Measurements from ENCODE around the gene OR2C3. TPM values are rescaled to one million over a fixed set of nuclear protein-coding genes. Genes with fewer than 3 reads are reported as not detected.

Gene OR2C3
- total RNA-seq, 1 experiment from 2014 or later, result not detected

GRCh38 chr1:247475793-247476192, 60.4 kb downstream of the OR2C3 start:
- no peak overlapping the region for H3K4me3 ChIP-seq (replicated peaks in 1 of 2; ENCODE audit: low read depth in 1 of 2, low read length in 2 of 2)
- H2AFZ ChIP-seq (ENCODE audit: low read depth, low read length, poor library complexity, severe bottlenecking), result no peak overlapping the region
- BruUV-seq (replicated peaks), result no TSS peak
- ATAC-seq, result no peak
- no peaks in the 10 kb centered on the region for H3K4me1 ChIP-seq (ENCODE audit: control insufficient read depth in 1 of 2, insufficient read depth in 2 of 2, low read length in 2 of 2)
- intact Hi-C loops (cut with micrococcal nuclease), result no loop called here
- no peak overlapping the region for H3K27ac ChIP-seq (ENCODE audit: low read depth, low read length)
- no peak for DNase-seq (ENCODE audit: low read depth, low spot score)
- no peaks in the 10 kb centered on the region for H3K9me3 ChIP-seq (ENCODE audit: control insufficient read depth in 1 of 2, insufficient read depth in 1 of 2, low read depth in 1 of 2, low read length in 2 of 2)
- POLR2A ChIA-PET, result no interaction called here
- H4K20me1 ChIP-seq (ENCODE audit: insufficient read depth), result no peaks in the 10 kb centered on the region
- H3K4me2 ChIP-seq (ENCODE audit: low read length), result no peak overlapping the region
- CTCF ChIA-PET, result no interaction called here
- RAD21 ChIA-PET (ENCODE audit: low non-redundant PET in 1 of 2, low total read pairs in 2 of 2, uncharacterized antibody in 2 of 2, unreplicated experiment in 2 of 2), result no interaction called here
- H3K27me3 ChIP-seq (ENCODE audit: insufficient read depth, low read length), result no peaks in the 10 kb centered on the region
- H3K9me2 ChIP-seq (ENCODE audit: insufficient read depth), result no peaks in the 10 kb centered on the region
- H3K36me3 ChIP-seq (ENCODE audit: control insufficient read depth in 1 of 2, insufficient read depth in 2 of 2, low read length in 2 of 2), result no peaks in the 10 kb centered on the region
- no peaks in the 10 kb centered on the region for H3K79me2 ChIP-seq (ENCODE audit: insufficient read depth, low read length)
- H3K9ac ChIP-seq (ENCODE audit: low read length), result no peak overlapping the region
- TF ChIP-seq SP1 (IDR thresholded peaks at IDR 0.05; ENCODE audit: low read depth) (no peak), TCF7L2 (IDR thresholded peaks at IDR 0.05; ENCODE audit: borderline replicate concordance, extremely low read depth, insufficient read depth, insufficient read length) (no peak), RAD21 (IDR thresholded peaks at IDR 0.05; ENCODE audit: low read depth) (no peak), EZH2 (IDR thresholded peaks at IDR 0.05) (no peak), EZH2phosphoT487 (IDR thresholded peaks at IDR 0.05; ENCODE audit: borderline replicate concordance) (no peak), POLR2A (IDR thresholded peaks at IDR 0.05; ENCODE audit: borderline replicate concordance, extremely low read depth, insufficient read depth, insufficient read length) (no peak), SIN3A (IDR thresholded peaks at IDR 0.05; ENCODE audit: low read depth) (no peak), JUND (IDR thresholded peaks at IDR 0.05) (no peak), YY1 (IDR thresholded peaks at IDR 0.05; ENCODE audit: extremely low read depth, insufficient replicate concordance, low read depth, low read length) (no peak), FOSL1 (IDR thresholded peaks at IDR 0.05; ENCODE audit: low read depth) (no peak), ZNF274 (IDR thresholded peaks at IDR 0.05; ENCODE audit: low read depth, low read length) (no peak), POLR2AphosphoS5 (IDR thresholded peaks at IDR 0.05; ENCODE audit: low read depth, low read length) (no peak), EGR1 (IDR thresholded peaks at IDR 0.05; ENCODE audit: low read depth) (no peak), CTCF (IDR thresholded peaks at IDR 0.05 in 2 of 3, conservative IDR thresholded peaks at IDR 0.05 in 1 of 3; ENCODE audit: borderline replicate concordance in 1 of 3, insufficient read depth in 1 of 3, low read depth in 2 of 3, low read length in 2 of 3) (no peak), ELF1 (IDR thresholded peaks at IDR 0.05; ENCODE audit: borderline replicate concordance, low read depth) (no peak), ATF3 (IDR thresholded peaks at IDR 0.05) (no peak), CBX3 (IDR thresholded peaks at IDR 0.05; ENCODE audit: low read depth) (no peak), MAX (IDR thresholded peaks at IDR 0.05) (no peak), CEBPB (IDR thresholded peaks at IDR 0.05; ENCODE audit: low read depth) (no peak)
- TF ChIP-seq, protein P1, sequence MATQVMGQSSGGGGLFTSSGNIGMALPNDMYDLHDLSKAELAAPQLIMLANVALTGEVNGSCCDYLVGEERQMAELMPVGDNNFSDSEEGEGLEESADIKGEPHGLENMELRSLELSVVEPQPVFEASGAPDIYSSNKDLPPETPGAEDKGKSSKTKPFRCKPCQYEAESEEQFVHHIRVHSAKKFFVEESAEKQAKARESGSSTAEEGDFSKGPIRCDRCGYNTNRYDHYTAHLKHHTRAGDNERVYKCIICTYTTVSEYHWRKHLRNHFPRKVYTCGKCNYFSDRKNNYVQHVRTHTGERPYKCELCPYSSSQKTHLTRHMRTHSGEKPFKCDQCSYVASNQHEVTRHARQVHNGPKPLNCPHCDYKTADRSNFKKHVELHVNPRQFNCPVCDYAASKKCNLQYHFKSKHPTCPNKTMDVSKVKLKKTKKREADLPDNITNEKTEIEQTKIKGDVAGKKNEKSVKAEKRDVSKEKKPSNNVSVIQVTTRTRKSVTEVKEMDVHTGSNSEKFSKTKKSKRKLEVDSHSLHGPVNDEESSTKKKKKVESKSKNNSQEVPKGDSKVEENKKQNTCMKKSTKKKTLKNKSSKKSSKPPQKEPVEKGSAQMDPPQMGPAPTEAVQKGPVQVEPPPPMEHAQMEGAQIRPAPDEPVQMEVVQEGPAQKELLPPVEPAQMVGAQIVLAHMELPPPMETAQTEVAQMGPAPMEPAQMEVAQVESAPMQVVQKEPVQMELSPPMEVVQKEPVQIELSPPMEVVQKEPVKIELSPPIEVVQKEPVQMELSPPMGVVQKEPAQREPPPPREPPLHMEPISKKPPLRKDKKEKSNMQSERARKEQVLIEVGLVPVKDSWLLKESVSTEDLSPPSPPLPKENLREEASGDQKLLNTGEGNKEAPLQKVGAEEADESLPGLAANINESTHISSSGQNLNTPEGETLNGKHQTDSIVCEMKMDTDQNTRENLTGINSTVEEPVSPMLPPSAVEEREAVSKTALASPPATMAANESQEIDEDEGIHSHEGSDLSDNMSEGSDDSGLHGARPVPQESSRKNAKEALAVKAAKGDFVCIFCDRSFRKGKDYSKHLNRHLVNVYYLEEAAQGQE (IDR thresholded peaks at IDR 0.05; ENCODE audit: low read depth), result no peak

All from HCT116 (cell line).